Fibroblast of skin of scalp (primary cell): ENCODE measurements around the gene DPH2.

Experiments
- DNase-seq: peaks from one replicate; pipeline ENCODE4 v3.0.0-alpha.2; 2013

DPH2 gene

GRCh38 chr1:44002606-44003157 is 32.9 kb downstream of the DPH2 start:
- DNase-seq = no peak

GRCh38 chr1:44008259-44008658 is 38.4 kb downstream of the DPH2 start:
- DNase-seq = no peak

- no peak for DNase-seq
These were observed 41.2 kb downstream of the DPH2 start for GRCh38 chr1:44010935-44011471.

- DNase-seq = no peak
These were observed 42.6 kb downstream of the DPH2 start for GRCh38 chr1:44012404-44012803.

GRCh38 chr1:44012941-44013609 is 43.3 kb downstream of the DPH2 start:
- DNase-seq = no peak

GRCh38 chr1:44013949-44014348 is 44.1 kb downstream of the DPH2 start:
- DNase-seq = no peak

- no peak for DNase-seq
These were observed 44.7 kb downstream of the DPH2 start for GRCh38 chr1:44014365-44015104.

- DNase-seq = no peak
These were observed 45.4 kb downstream of the DPH2 start for GRCh38 chr1:44015206-44015605.

- no peak for DNase-seq
These were observed 46.5 kb downstream of the DPH2 start for GRCh38 chr1:44016041-44016889.

- DNase-seq = no peak
These were observed 47.1 kb downstream of the DPH2 start for GRCh38 chr1:44016890-44017400.

GRCh38 chr1:44019466-44019948 is 49.7 kb downstream of the DPH2 start:
- no peak for DNase-seq

GRCh38 chr1:44020464-44020863 is 50.7 kb downstream of the DPH2 start:
- no peak for DNase-seq

GRCh38 chr1:44021156-44021555 is 51.3 kb downstream of the DPH2 start:
- DNase-seq = no peak

GRCh38 chr1:44021581-44022321 is 51.9 kb downstream of the DPH2 start:
- DNase-seq = no peak
